ENCODE measurements around the gene FILIP1L.

The FILIP1L gene

DNA sequence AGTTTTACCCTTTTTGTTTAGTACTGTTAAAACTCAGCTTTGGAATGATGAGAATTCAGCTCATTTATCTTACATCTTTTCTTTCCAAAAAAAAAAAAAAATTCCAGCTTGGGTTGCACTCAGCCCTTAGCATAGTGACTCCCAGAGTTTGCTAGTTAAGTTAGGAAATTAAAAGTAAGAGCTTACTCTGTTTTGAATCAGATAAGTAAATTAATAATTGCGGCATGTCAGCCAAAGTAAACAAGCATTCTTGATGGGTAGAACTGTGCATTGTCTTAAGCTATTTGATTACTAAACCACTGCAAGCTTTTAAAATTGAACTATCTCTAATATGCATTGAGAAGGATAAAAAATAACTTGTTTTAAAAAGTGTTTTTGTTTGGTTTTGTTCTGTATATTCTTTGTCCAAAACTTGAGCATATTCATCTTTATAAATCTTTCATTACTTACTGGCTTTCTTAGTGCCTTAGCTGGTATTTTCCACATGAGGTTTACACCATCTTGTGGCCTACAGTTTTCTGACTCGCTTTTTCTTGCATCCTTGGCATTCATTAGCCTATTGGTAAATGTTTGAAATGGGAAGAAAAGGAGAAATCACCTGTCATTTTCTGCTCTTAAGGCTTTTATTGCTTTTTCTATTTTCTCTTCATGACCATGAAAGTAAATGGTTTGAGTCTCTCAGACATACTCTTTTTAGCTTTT lies 107.6 kb downstream of the FILIP1L start:
- no peak for DNase-seq

DNA sequence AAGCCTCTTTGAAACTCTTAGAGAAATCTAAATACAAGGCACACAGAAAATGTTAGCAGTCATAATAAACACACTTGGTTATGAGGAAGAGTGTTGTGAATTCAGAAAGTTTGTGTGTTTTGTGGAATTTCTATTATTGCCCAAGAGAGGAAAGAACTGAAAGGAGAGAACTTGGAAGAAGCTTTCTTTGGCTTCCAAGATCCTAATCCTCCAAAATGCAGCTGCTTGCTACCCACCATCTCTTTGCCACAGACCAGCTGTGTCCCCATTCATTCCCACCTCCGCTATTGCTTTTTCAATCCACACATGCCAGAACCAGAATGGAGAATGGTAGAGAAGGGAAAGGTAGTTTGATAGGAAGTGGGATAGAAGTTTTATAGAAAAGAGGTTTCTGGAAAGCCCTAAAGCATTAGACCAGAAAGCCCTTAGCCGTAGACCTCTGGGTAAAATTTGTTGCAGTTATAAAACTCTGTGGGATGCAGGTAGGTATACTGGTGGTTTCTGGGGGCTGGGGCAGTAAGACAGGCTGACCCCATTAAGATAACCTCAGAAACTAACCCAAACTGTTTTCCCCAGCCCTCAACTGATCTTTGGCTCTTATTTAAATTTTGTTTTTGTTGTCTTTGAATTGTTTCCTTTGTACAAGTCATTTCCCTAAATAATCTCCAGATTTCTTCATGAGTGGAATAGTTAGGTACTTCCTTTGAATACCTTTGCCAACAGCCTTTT lies 108.5 kb downstream of the FILIP1L start:
- no peak for DNase-seq

DNA sequence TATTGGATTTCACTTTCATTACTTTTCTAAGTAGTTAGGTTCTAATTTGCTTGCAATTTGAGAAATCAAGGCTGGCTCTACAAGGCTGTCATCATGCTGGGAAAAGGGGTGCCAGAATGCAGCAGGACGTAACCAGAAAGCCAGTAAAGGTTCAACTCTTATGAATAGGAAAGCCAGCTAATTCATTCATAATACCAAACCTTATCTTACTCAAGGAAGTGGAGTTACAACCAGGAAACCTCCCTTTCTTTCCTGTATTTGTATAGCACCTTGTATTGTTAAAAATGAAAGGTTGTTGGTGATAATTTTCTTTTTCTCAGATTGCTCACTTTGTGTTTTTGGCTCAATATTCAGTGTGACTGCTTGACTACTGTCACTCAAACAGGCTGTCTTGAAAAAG lies 109.4 kb downstream of the FILIP1L start:
- DNase-seq: no peak

- DNase-seq: no peak
Measured at GRCh38 chr3:100003609-100004503, 110.4 kb downstream of the FILIP1L start.

GRCh38 chr3:100002599-100003350 lies 111.5 kb downstream of the FILIP1L start:
- DNase-seq: no peak

DNA sequence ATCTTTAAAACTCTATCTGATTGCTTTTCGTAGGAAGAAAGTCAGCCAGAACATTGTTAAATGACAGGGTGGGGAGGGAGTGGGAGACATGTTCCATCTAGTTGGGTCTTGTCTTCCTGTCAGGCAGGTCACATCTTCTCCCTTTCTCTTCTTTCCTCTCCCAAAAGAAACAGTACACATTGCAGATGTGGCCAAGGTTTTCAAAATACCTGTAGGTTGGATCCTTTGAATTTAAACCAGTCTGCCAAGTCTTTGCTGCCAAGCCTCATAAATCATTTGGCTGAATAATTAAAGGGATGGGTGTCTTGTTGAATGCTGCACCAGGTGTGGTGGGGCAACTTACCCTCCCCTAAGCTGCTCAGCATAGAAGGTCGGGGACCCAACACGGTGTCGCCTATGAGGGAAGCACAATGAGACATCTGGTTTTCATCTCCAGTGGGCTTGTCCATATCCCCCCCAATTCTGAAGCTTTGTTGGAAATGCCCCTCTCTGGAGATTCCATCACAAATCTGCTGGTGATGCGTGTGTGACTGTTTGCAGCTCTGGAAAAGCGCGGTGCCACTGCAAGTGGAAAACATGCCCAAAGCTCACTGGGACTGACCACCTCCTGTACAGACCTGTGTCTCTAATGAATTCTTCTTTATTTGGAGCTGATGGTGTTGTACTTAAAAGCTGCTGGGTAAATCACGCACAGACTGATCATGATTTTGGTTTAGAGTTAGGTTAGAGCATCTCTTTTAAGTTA lies 112.6 kb downstream of the FILIP1L start:
- no peak for DNase-seq

DNA sequence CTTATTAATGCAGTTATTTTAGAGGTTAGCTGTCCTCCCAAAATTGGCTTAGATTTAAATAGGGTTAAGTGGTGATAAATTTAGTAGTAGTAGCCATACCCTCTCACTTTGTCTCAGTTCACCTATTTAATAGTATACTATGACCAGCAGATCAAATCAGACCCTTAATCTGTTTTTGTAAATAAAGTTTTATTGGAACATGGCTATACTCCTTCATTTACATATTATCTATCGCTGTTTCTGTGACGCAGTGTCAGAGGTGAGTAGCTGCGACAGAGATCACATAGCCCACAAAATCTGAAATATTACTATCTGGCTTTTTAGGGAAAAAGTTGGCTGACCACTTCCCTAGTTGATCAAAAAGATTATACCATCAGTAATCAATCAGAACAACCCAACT lies 113.2 kb downstream of the FILIP1L start:
- DNase-seq: no peak

- no peak for DNase-seq
Measured at GRCh38 chr3:99999536-99999935, 114.8 kb downstream of the FILIP1L start.

- no peak for DNase-seq
Measured at GRCh38 chr3:99997293-99997692, 117.0 kb downstream of the FILIP1L start.

DNA sequence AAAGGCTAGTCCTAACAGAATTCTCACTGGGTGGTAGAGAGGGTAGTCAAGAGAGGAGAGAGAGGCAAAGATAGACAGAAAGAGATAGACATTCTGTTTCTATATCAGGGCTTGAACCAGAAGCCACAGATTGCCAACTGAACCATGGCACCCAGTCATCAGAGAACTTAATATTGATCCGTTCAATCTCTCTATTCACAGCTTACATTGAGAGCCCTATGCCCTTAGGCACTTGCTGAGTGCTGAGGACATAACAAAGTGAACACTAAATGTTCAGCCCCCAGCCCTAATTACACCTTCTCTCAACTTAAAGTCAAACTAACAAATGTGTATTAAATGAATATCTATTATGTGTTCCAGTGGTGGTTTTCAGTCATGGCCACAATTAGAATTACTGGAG lies 124.1 kb downstream of the FILIP1L start:
- no peak for DNase-seq

DNA sequence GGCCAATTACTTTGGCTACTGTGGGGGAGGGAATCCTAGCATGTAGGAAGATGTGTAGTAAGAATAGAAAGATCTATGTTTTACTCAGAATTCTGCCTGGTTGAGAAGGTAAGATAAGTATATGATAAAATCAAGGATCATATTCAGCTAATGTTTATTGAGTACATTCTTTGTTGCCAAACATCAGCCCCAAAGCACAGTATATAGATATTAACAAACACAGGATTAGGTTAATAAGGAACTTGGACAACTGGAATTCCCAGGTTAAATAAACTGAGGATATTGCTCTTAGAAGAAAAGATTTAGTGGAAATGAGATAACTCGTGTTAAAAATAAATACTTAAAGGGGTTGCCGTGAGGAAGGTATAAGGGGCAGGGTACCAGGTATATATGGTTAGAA lies 129.6 kb downstream of the FILIP1L start:
- DNase-seq: no peak

GRCh38 chr3:99984139-99984538 lies 130.2 kb downstream of the FILIP1L start:
- DNase-seq: no peak

DNA sequence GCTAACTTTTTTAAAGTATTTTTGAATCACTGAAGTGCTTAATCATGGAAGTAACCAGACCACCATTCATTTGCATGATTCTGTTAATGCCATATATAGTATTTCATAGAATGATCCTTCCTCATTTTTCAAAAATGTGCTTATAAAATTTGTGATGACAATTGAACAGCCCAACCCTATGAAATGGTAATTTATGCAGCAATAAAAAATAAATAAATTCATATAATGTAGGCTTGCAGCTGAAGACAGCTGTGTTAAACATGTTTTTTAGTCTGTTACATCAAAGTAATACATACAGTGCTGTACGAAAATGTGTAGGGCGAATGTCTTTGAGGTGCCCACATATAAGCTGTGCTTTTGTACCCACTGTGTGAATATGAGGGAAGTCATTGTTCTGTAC lies 131.7 kb downstream of the FILIP1L start:
- DNase-seq: no peak

DNA sequence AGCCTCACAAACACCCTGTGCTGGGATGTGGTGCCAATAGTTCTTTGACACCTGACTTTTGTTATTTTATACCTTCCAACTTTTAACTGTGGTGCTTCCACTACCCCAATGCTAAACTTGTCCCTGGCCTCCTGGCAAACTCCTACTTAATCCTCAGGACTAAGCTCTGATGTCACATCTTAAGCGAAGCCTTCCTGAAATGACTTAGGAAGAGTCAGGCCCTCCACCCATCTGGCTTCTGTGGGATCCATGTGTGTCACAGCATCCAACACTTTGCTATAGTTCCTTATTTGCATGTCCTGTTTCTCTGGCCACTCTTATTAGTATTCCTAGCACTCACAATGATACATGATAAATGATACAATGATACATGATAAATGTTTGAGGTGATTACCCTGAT lies 133.2 kb downstream of the FILIP1L start:
- no peak for DNase-seq

- DNase-seq: no peak
Measured at GRCh38 chr3:99980606-99981005, 133.7 kb downstream of the FILIP1L start.

DNA sequence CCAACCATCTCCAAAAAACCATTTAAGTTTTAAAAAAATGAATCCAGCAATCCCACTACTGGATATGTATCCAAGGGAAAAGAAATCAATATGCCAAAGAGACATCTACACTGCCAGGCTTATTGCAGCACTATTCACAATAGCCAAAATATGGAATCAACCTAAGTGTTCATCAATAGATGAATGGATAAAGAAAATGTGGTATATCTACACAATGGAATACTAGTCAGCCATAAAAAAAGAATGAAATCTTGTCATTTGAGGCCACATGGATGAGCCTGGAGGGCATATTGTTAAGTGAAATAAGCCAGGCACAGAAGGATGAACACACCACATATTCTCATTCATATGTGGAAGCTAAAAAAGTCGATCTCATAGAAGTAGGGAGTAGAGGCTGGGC lies 136.1 kb downstream of the FILIP1L start:
- no peak for DNase-seq

- DNase-seq: no peak
Measured at GRCh38 chr3:99976584-99976983, 137.7 kb downstream of the FILIP1L start.

DNA sequence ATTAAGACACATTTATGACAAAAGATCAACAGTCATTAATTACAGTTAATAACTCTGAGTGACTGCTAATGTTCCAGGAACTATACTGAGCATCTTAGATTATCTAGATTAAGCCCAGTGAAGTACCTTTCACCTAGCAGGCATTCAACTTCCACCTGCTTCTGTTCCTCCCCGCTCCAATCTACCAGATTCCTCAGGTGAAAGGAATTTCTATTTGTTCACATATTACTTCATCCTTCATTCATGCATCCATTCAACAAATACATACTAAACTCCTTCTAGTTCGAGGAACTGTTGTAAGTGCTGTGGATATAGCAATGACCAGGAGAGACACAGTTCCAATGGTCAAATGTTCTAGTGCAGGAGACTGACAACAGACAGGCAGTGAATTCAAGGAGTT lies 139.3 kb downstream of the FILIP1L start:
- no peak for DNase-seq

- no peak for DNase-seq
Measured at GRCh38 chr3:99972380-99973104, 141.8 kb downstream of the FILIP1L start.

DNA sequence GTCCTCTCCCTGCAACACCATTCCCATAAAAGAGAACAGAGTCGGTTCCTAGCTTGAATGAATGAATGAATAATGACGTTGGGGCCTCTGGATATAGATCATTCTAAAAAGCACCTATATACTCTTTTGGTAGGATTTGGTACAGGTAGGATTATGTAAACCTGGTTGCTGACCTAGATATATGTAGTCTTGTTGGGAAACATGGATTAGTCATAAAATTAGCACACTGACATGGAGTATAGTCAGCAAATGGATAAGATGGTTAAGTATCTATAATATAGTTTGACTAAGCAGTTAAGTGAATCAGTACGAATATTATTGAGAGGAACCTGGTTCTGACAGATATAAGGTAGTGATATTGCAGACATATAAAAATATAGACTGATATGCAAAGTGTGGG lies 142.5 kb downstream of the FILIP1L start:
- DNase-seq: no peak

- no peak for DNase-seq
Measured at GRCh38 chr3:99970198-99970597, 144.1 kb downstream of the FILIP1L start.

Data from hippocampal formation (tissue), 2 donors.